ENCODE data around the gene SATB2. TPM values are rescaled to one million over a fixed set of nuclear protein-coding genes. Genes with fewer than 3 reads are reported as not detected.

SATB2 gene
- total RNA-seq, 8 experiments from 2014 or later: 1.1 to 81.9 (median 5.5) TPM

DNA sequence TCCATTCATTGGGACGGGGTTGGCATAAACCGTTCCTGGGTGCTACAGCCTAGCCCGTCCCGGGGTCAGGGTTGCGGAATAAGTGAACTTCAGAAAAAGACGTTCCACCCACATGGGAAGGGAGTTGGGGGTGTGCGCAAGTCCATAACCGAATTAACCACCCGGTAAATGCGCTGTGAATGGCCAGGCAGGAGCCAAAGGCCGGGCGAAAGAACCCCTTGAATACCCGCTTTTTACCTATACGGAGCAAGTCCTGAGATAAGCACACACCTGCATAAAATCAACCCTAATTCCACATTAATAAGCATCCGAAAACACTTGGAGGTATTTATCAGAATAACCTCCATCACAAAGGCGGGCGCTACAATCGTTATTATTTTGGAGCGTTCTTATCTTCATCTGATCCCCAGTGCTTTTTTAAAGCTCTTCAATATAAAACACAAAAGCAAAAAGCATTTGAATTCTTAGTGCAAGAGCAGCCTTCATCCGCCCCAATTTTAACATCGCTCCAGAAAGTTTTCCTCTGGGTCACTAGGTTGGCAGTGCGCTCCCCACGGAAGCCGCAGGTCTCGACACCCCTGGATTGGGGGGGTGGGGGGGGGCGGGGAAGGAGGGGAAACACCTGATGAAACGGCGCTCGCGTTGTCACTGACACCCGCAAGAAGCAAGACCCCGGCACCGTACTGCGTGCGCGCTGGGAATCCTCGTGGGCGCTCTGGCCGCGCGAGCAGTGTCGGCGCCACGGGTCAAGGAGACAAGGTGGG lies 1.2 kb downstream of the SATB2 start:
- Histone ChIP-seq H3K4me1 (replicated peaks in 1 of 2) (peaks cover 4 to 8% of the 10 kb centered on the region in 2 donors), H3K27ac (no peak overlapping the region), H3K4me3 (peak overlapping the region; percentile 60 to 97 (median 88))
- WGBS, 10 experiments: 0 to 61% (median 4%) methylated on average over 1 to 12 of the region's 44 CpGs; no CpG with 5 or more reads in 2 of the 10 experiments
- in situ Hi-C loops (cut with MboI; ENCODE audit: low pct_unique_long_range_greater_than_20kb in 2 of 9, low sequenced_read_pairs in 9 of 9, unreplicated experiment in 9 of 9): loop anchor here in 2 of 9 experiments (25.0 kb wide), 2 partner anchors 519 to 1144 kb away; no protein-coding TSS in a partner anchor
- ATAC-seq (replicated peaks in 6 of 8): peak in 2 of 8 experiments; percentile 0 to 1

DNA sequence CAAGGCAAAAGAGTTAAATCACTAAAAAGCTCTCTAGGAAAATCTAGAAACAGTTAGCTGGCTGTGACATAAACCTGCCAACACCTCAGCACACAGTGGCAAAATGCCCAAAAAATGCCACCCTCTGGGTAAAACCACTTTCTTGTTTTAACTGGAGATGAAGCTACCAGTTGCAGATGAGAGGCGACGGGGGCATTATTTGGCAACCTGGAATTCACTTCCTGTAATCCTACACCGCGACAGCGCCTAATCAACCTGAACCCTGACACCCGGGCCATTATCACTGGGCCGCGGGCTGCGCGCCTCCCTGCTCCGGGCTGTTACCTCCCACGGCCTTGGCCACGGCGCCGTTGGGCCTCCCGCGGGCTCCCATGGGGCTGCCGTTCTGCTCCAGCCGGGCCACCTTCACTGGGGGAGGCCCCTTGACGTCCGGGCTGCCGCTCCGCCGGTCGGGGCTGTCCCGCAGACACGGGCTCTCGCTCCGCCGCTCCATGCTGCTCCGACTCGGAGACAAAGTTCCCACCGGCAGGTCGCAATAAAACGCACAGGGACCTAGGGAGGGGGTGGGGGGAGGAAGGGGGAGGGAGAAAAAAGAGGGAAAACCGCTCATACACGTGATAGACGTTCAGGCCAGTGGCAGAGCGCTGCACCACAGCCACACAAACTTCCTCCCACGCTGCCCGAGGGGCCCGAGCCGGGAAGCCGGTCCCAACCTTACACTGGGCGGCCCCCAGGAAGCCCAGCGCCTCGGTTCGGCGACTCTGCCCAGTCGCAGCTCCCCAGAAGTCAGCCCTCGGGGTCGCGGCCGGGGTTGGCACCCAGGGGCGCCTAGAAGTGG lies 2.0 kb downstream of the SATB2 start:
- Histone ChIP-seq H3K4me1 (replicated peaks in 1 of 2) (peaks cover 4 to 8% of the 10 kb centered on the region in 2 donors), H3K4me3 (peak overlapping the region; percentile 13 to 92 (median 68)), H3K27ac (no peak overlapping the region)
- 2 to 45% (median 6%) methylated on average over 2 to 18 of the region's 55 CpGs; no CpG with 5 or more reads in 5 of the 10 experiments for WGBS, 10 experiments
- ATAC-seq (replicated peaks in 6 of 8): peak in 6 of 8 experiments; percentile 3 to 16 (median 8)
- in situ Hi-C loops (cut with MboI; ENCODE audit: low pct_unique_long_range_greater_than_20kb in 2 of 9, low sequenced_read_pairs in 9 of 9, unreplicated experiment in 9 of 9): loop anchor here in 2 of 9 experiments (25.0 kb wide), 2 partner anchors 518 to 1143 kb away; no protein-coding TSS in a partner anchor

DNA sequence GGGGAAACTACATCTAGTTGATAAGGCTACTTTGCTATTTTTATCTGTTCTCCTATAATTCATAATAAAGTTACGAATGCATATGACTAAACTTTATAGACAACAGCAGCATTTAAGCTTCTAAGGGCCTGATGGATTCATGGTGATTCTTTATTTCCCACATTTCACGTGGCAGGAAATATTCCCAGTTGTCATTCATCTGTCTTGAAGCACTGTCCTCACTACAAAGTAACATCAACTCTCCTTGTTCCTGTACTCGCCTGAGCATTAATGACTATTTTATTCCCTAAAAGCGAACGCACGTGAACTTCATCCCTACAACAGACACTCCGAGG lies 2.6 kb downstream of the SATB2 start:
- in situ Hi-C loops (cut with MboI; ENCODE audit: low pct_unique_long_range_greater_than_20kb in 2 of 9, low sequenced_read_pairs in 9 of 9, unreplicated experiment in 9 of 9): loop anchor here in 2 of 9 experiments (25.0 kb wide), 2 partner anchors 518 to 1143 kb away; no protein-coding TSS in a partner anchor
- H3K4me3 ChIP-seq: peak overlapping the region in 2 of 5 donors; percentile 68 to 92
- 34 to 90% (median 58%) methylated on average over 2 to 7 of the region's 7 CpGs for WGBS, 10 experiments
- peaks cover 4 to 8% of the 10 kb centered on the region in 2 donors for H3K4me1 ChIP-seq (replicated peaks in 1 of 2)
- ATAC-seq (replicated peaks in 6 of 8): no peak
- H3K27ac ChIP-seq: no peak overlapping the region

DNA sequence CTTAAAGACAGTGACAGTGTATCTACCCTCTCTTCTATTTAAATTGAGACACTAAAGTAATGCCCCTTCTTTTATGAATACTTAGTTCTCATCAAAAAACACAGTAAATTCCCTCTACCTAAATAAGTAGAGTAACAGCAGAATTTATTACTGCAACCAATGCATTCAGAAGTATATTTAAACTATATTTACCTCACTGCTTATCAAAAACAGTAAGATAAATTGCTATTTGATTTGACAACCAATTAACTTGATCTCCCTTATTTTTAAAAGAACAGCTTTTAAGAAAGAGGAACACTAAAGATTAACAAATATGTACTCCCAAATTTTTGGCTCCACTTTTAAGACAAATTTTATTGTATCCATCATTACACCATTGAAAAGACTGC lies 4.8 kb downstream of the SATB2 start:
- in situ Hi-C loops (cut with MboI; ENCODE audit: low pct_unique_long_range_greater_than_20kb in 2 of 9, low sequenced_read_pairs in 9 of 9, unreplicated experiment in 9 of 9): loop anchor here in 2 of 9 experiments (25.0 kb wide), 2 partner anchors 516 to 1141 kb away; no protein-coding TSS in a partner anchor

DNA sequence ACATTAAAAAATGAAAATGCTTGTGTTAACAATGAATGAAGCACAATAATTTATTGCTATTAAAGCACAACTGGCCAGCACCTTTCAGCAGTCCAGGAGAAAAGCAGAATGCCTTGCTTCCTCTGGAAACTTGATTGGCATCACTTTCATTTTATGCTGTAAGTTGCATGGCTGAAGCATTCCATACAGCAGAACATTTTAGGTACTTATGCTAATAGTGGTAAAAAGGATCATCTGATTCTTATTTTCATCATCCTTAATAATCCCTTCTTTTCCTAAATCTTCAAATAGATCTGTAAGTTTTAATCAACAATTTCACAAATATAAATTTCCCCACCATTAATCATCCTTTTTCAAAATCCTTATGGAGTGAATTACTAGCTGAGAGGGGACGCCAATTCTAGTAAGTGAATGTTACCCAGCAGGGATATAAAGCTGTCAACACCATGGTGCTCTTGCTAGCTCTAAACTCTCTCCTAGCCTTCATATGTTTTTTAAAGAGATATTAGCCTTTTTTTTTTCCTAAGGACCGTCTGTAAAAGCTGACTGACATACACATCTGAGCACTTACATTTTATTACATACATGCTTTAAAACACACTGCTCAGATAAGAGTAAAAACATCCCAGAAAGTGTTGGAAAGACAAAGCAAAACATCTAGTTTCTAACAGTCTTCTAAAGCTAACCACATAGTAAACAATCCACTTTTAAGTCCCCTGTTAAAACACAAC lies 5.3 kb downstream of the SATB2 start:
- peak in 1 of 8 experiments; percentile 49 for ATAC-seq (replicated peaks in 6 of 8)
- no peak overlapping the region for H3K27ac ChIP-seq
- no peak overlapping the region for H3K4me3 ChIP-seq
- 0 to 44% (median 18%) methylated on average over 1 to 2 of the region's 2 CpGs for WGBS, 10 experiments
- peaks cover 4 to 8% of the 10 kb centered on the region in 2 donors for H3K4me1 ChIP-seq (replicated peaks in 1 of 2)
- in situ Hi-C loops (cut with MboI; ENCODE audit: low pct_unique_long_range_greater_than_20kb in 2 of 9, low sequenced_read_pairs in 9 of 9, unreplicated experiment in 9 of 9): loop anchor here in 2 of 9 experiments (25.0 kb wide), 2 partner anchors 515 to 1140 kb away; no protein-coding TSS in a partner anchor

More for the DNA sequence above, 4.8 kb downstream of the SATB2 start:
- Histone ChIP-seq H3K27ac (no peak overlapping the region), H3K4me1 (replicated peaks in 1 of 2) (peaks cover 4 to 8% of the 10 kb centered on the region in 2 donors), H3K4me3 (no peak overlapping the region)
- no peak for ATAC-seq (replicated peaks in 6 of 8)

DNA sequence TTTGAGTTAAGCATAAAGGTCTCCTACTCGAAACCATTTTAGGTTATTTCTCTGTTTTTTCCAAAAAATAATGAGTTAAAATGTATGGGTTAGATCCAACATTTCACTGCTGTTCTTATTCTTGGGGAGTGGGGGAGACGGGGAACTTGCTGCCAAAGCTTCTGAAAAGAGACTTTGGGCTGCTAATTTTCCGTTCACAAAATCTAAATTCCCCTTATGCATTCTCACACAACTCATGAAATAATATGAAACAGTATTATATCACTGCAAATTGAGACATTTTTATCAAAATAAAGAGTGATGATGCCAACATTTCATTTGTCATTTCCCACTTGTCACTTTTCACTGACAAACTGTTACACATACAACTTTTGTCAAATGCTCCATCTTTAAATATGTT lies 7.8 kb downstream of the SATB2 start:
- ATAC-seq (replicated peaks in 6 of 8): no peak
- in situ Hi-C loops (cut with MboI; ENCODE audit: low pct_unique_long_range_greater_than_20kb in 2 of 9, low sequenced_read_pairs in 9 of 9, unreplicated experiment in 9 of 9): loop anchor here in 2 of 9 experiments (25.0 kb wide), 2 partner anchors 513 to 1138 kb away; no protein-coding TSS in a partner anchor
- Histone ChIP-seq H3K4me3 (no peak overlapping the region), H3K27ac (no peak overlapping the region), H3K4me1 (replicated peaks in 1 of 2) (peaks cover 0 to 2% of the 10 kb centered on the region in 2 donors)
- 63 to 100% (median 92%) methylated on average over 1 to 3 of the region's 3 CpGs; no CpG with 5 or more reads in 1 of the 10 experiments for WGBS, 10 experiments

DNA sequence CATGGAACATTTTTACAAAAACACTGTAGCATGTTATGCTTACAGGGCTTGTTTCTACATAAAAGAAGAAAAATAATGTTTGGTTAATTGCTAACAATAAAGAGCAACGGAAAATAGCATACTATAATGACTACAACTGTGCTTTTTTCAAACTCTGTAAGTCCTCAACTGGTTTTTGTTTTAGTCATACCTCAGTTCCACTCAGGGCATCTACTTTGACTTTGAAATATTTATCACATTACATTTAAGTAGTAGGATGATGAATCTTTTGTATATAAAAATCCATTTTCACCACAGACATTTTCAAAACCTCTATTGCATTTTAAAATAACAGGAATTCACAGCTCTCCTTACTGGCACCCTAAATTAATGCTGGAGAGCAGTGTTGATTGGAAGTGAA lies 8.3 kb downstream of the SATB2 start:
- peaks cover 0 to 2% of the 10 kb centered on the region in 2 donors for H3K4me1 ChIP-seq (replicated peaks in 1 of 2)
- ATAC-seq (replicated peaks in 6 of 8): no peak
- WGBS, 10 experiments: 57 to 100% (median 83%) methylated on average over 1 of the region's 1 CpG
- no peak overlapping the region for H3K4me3 ChIP-seq
- in situ Hi-C loops (cut with MboI; ENCODE audit: low pct_unique_long_range_greater_than_20kb in 2 of 9, low sequenced_read_pairs in 9 of 9, unreplicated experiment in 9 of 9): no loop called here
- H3K27ac ChIP-seq: no peak overlapping the region

DNA sequence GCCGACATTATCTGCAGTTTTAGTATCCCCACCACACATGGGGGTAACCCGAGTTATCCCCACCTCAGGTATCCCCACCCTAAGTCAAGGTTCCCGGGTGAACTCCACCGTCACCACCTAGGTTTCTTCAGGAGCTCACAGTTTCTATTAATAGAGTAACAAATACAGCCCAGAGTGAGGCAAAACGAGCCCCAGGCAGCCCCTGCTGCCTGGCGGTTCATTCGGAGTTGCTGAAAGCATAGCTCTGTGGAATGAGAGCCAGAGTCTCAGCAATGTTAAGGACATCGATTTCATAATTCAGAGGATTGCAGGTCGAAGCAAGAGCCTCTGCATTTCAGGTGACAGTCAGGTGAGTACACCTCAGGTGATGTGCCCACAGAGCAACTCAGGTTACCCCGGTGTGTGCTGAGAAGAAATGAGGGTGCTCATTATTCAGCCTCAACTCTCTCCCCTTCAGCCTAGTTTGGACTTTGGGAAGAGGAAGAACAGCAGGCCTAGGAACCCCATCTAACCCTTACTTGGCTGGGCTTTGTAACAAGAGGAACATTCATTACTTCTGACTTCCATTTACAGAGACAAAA lies 10.7 kb downstream of the SATB2 start:
- in situ Hi-C loops (cut with MboI; ENCODE audit: low pct_unique_long_range_greater_than_20kb in 2 of 9, low sequenced_read_pairs in 9 of 9, unreplicated experiment in 9 of 9): no loop called here
- no peak overlapping the region for H3K4me3 ChIP-seq
- WGBS, 10 experiments: 50 to 100% (median 92%) methylated on average over 2 to 9 of the region's 10 CpGs; no CpG with 5 or more reads in 2 of the 10 experiments
- peaks cover 0 to 3% of the 10 kb centered on the region in 2 donors for H3K4me1 ChIP-seq (replicated peaks in 1 of 2)
- ATAC-seq (replicated peaks in 6 of 8): no peak
- H3K27ac ChIP-seq: no peak overlapping the region

DNA sequence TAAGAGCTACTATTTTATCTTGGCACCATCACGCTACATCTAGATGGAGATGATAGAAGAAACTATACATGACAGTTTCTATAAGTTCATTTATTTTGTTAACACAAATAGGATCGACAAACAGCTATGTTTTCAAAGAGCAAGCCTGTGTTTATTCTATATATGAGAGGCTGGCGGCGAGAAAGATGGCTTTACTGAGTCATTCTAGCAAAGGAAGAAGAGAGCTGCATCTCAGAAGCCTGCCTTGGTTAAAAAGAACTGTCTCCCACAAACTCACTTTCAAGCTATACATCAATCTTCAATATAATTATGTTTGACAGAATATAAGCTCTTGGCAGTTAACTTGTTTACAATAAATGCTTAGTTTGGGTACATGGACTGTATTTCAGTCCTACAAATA lies 13.0 kb downstream of the SATB2 start:
- no peak for ATAC-seq (replicated peaks in 6 of 8)
- in situ Hi-C loops (cut with MboI; ENCODE audit: low pct_unique_long_range_greater_than_20kb in 2 of 9, low sequenced_read_pairs in 9 of 9, unreplicated experiment in 9 of 9): no loop called here
- Histone ChIP-seq H3K27ac (no peak overlapping the region), H3K4me3 (no peak overlapping the region), H3K4me1 (replicated peaks in 1 of 2) (peaks cover 0 to 3% of the 10 kb centered on the region in 2 donors)
- WGBS, 10 experiments: 81 to 100% (median 95%) methylated on average over 2 to 4 of the region's 4 CpGs

DNA sequence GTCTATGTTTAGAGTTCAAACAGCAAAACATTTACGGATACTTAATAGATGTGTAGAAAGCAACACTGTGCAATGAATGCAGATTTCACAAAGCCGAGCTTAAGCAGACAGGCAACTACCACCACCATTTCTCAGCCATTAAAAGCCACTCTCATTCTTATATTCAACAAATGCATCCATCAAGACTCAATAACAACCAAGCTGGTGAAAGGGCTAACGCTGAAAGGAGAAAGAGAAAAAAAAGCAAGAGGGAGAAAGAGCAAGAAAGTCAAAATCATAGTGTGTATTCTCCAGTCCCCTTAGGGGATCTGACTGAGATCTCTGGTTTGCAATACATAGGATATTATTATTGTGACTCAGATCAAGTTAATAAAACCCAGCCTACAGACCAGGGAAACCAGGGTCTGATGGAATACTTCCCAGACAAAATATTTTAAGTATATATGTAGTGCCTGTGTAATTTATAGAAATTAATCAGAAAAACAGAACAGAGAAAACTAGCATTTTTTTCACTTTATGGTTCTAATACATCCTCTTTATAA lies 14.1 kb downstream of the SATB2 start:
- Histone ChIP-seq H3K27ac (no peak overlapping the region), H3K4me1 (replicated peaks in 1 of 2) (peaks cover 0 to 3% of the 10 kb centered on the region in 2 donors), H3K4me3 (no peak overlapping the region)
- peak in 1 of 8 experiments; percentile 12 for ATAC-seq (replicated peaks in 6 of 8)
- 29 to 96% (median 67%) methylated on average over 2 to 3 of the region's 3 CpGs for WGBS, 10 experiments
- in situ Hi-C loops (cut with MboI; ENCODE audit: low pct_unique_long_range_greater_than_20kb in 2 of 9, low sequenced_read_pairs in 9 of 9, unreplicated experiment in 9 of 9): no loop called here

DNA sequence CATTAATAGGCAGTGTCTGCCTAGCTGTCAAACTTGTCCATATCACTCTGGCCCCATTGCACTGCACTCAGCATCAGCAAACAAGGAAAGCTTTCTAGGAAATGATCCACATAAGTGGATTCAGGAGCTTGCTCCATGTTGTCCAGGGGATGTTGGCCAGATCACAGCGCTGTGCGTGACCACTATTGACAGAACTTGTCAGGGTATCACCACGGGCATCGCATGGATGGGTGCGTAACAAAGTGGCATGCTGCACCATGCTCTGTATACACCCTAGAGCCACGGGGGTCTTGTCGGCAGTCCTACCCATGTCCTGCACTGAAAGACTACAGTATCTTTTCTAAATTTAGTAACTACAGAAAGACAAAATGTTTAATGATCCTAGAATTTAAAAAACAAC lies 15.6 kb downstream of the SATB2 start:
- Histone ChIP-seq H3K27ac (no peak overlapping the region), H3K4me3 (no peak overlapping the region), H3K4me1 (replicated peaks in 1 of 2) (peaks cover 0 to 3% of the 10 kb centered on the region in 2 donors)
- in situ Hi-C loops (cut with MboI; ENCODE audit: low pct_unique_long_range_greater_than_20kb in 2 of 9, low sequenced_read_pairs in 9 of 9, unreplicated experiment in 9 of 9): no loop called here
- 92 to 100% (median 100%) methylated on average over 2 to 7 of the region's 7 CpGs; no CpG with 5 or more reads in 5 of the 10 experiments for WGBS, 10 experiments
- no peak for ATAC-seq (replicated peaks in 6 of 8)

DNA sequence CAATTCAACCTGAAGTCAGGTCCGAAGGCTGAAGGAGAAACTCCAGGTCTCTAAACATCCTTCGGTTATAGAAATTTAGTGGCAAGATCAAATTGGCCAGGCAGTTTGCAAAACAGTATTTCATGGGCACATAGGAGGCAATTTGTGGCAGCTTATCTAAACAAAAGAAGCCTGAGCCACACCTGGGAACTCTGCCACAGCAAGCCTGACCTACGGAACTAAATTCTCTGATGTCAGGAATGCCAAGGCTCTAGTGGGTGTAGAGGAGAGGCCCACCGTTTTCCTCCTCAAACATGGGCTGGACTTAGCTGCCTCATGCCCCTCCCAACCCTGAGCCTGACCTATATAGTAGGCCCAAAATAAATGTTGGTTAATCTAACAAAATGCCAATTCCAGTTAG lies 16.0 kb downstream of the SATB2 start:
- in situ Hi-C loops (cut with MboI; ENCODE audit: low pct_unique_long_range_greater_than_20kb in 2 of 9, low sequenced_read_pairs in 9 of 9, unreplicated experiment in 9 of 9): no loop called here
- H3K4me1 ChIP-seq (replicated peaks in 1 of 2): peaks cover 0 to 3% of the 10 kb centered on the region in 2 donors
- 92 to 100% (median 100%) methylated on average over 1 to 4 of the region's 4 CpGs; no CpG with 5 or more reads in 4 of the 10 experiments for WGBS, 10 experiments
- ATAC-seq (replicated peaks in 6 of 8): no peak
- no peak overlapping the region for H3K27ac ChIP-seq
- no peak overlapping the region for H3K4me3 ChIP-seq
